GM12878 (cell line): ENCODE measurements around the gene RERE. TPM values are rescaled to one million over a fixed set of nuclear protein-coding genes. Genes with fewer than 3 reads are reported as not detected.

ENCODE experiments used
- ATAC-seq: fragments of 200-7000 bp; cut with Tn5 transposase; 3 replicates; pipeline ENCODE4 v1.9.1; 2020; ENCODE audit warnings: mild to moderate bottlenecking, moderate library complexity
- BruUV-seq: library from RNA; stranded (reverse); fragments of 400-500 nt; replicated peaks from 2 replicates; lab custom pipeline; 2021; lab: Mats Ljungman, UMichigan
- CTCF ChIA-PET: fragments of 300-600 bp; sonication (Branson Sonifier 250); formaldehyde crosslinking; extraction: SDS; loops from one replicate; lab custom pipeline; 2021; ENCODE audit warnings: inconsistent platforms; lab: Yijun Ruan, JAX
- POLR2A ChIA-PET: fragments of 350-600 bp; formaldehyde crosslinking; extraction: SDS; loops from one replicate; lab custom pipeline; 2021; ENCODE audit warnings: inconsistent platforms; lab: Charles Lee
- RAD21 ChIA-PET: fragments of 300-600 bp; sonication (Branson Sonifier 250); formaldehyde crosslinking; loops from one replicate; lab custom pipeline; 2023; ENCODE audit warnings: antibody characterized with exemption; ENCODE audit not compliant: unreplicated experiment; lab: Charles Lee
- SMC1A ChIA-PET: fragments of 300-600 bp; sonication (Branson Sonifier 250); formaldehyde crosslinking; loops from one replicate; lab custom pipeline; 2023; ENCODE audit not compliant: unreplicated experiment, uncharacterized antibody; lab: Charles Lee
- DNase-seq: peaks from one replicate; pipeline ENCODE4 v3.0.0-alpha.2; 2011; ENCODE audit warnings: low read depth, low spot score
- FAIRE-seq: peaks from 3 replicates; lab custom pipeline; 2011; peaks lifted over from hg19 to GRCh38; lab: Jason Lieb, UNC
- H2AFZ ChIP-seq: 2 replicates; pipeline ENCODE4 v1.6.0; 2011; ENCODE audit warnings: low read depth, low read length, control low read depth; ENCODE audit not compliant: control insufficient read depth
- H3K27ac ChIP-seq: 2 replicates; pipeline ENCODE4 v1.5.1; 2011; ENCODE audit warnings: control low read depth; ENCODE audit not compliant: control insufficient read depth, insufficient read depth
- H3K27me3 ChIP-seq, 2 experiments: replicated peaks in 1 of 2; 2 replicates each; pipeline versions ENCODE4 v1.6.0 to v1.6.1; 2011; ENCODE audit warnings: low read length in 1 of 2; ENCODE audit not compliant: control insufficient read depth in 2 of 2, insufficient read depth in 2 of 2
- H3K36me3 ChIP-seq, 2 experiments: 2 replicates each; pipeline ENCODE4 v1.5.1; 2011; ENCODE audit warnings: low read length in 1 of 2; ENCODE audit not compliant: control insufficient read depth in 2 of 2, insufficient read depth in 2 of 2
- H3K4me1 ChIP-seq: 2 replicates; pipeline ENCODE4 v1.6.1; 2011; ENCODE audit warnings: mild to moderate bottlenecking, low read length, moderate library complexity, mixed read lengths; ENCODE audit not compliant: control insufficient read depth, insufficient read depth
- H3K4me2 ChIP-seq: 2 replicates; pipeline ENCODE4 v1.6.0; 2011; ENCODE audit warnings: control low read depth; ENCODE audit not compliant: control insufficient read depth, insufficient read depth
- H3K4me3 ChIP-seq: fragments of 200-600 bp; sonication (generic); 2 replicates; pipeline ENCODE4 v1.5.1; 2016
- H3K79me2 ChIP-seq: 2 replicates; pipeline ENCODE4 v1.6.0; 2011; ENCODE audit warnings: low read length; ENCODE audit not compliant: control insufficient read depth, insufficient read depth
- H3K9ac ChIP-seq: 2 replicates; pipeline ENCODE4 v1.8.0; 2011; ENCODE audit warnings: low read length, control low read depth, mixed read lengths; ENCODE audit not compliant: control insufficient read depth, insufficient read depth
- H3K9me3 ChIP-seq: replicated peaks from 3 replicates; pipeline ENCODE4 v1.5.1; 2011; ENCODE audit warnings: mild to moderate bottlenecking, low read length; ENCODE audit not compliant: control insufficient read depth, insufficient read depth
- H4K20me1 ChIP-seq: 2 replicates; pipeline ENCODE4 v1.6.0; 2011; ENCODE audit not compliant: control insufficient read depth, insufficient read depth
- ASH2L ChIP-seq: fragments of 300-600, 200-600 bp; sonication (generic); IDR thresholded peaks from 2 replicates; pipeline ENCODE4 v1.6.1; 2017; ENCODE audit warnings: low read depth, mild to moderate bottlenecking, borderline replicate concordance
- ETV6 ChIP-seq, 2 experiments: fragments of 450-650 bp in 1 of 2; IDR thresholded peaks in 1 of 2; conservative IDR thresholded peaks in 1 of 2; 2 replicates each; pipeline ENCODE4 v1.6.1; 2014; ENCODE audit warnings: antibody characterized with exemption in 1 of 2, borderline replicate concordance in 1 of 2, low read depth in 1 of 2, mild to moderate bottlenecking in 1 of 2, moderate library complexity in 1 of 2
- FOXM1 ChIP-seq: IDR thresholded peaks from 2 replicates; pipeline ENCODE4 v1.6.1; 2012; ENCODE audit warnings: low read depth, mild to moderate bottlenecking, inconsistent platforms, low read length, moderate library complexity
- JUNB ChIP-seq: IDR thresholded peaks from 2 replicates; pipeline ENCODE4 v1.6.1; 2016; ENCODE audit warnings: antibody characterized with exemption, mild to moderate bottlenecking
- KAT2A ChIP-seq: conservative IDR thresholded peaks from 2 replicates; pipeline ENCODE4 v1.6.1; 2011; ENCODE audit warnings: low read depth, low read length; ENCODE audit not compliant: control insufficient read depth
- KLF5 ChIP-seq: fragments of 450-650 bp; IDR thresholded peaks from 2 replicates; pipeline ENCODE4 v1.6.1; 2014; ENCODE audit warnings: mild to moderate bottlenecking; ENCODE audit not compliant: partially characterized antibody
- NFIC ChIP-seq: IDR thresholded peaks from 2 replicates; pipeline ENCODE4 v1.6.1; 2012; ENCODE audit warnings: low read depth, mild to moderate bottlenecking, inconsistent platforms, low read length, moderate library complexity
- NRF1 ChIP-seq: conservative IDR thresholded peaks from 2 replicates; pipeline ENCODE4 v1.6.1; 2011; ENCODE audit warnings: mild to moderate bottlenecking, low read depth, low read length, improper control_type of control experiment
- RUNX3 ChIP-seq: IDR thresholded peaks from 2 replicates; pipeline ENCODE4 v1.6.1; 2012; ENCODE audit warnings: low read length, inconsistent platforms
- TCF7 ChIP-seq: IDR thresholded peaks from 2 replicates; pipeline ENCODE4 v1.6.1; 2014; ENCODE audit warnings: antibody characterized with exemption, borderline replicate concordance
- ZBTB40 ChIP-seq: fragments of 450-650 bp; IDR thresholded peaks from 2 replicates; pipeline ENCODE4 v1.6.1; 2016; ENCODE audit warnings: mild to moderate bottlenecking, moderate library complexity, borderline replicate concordance
- in situ Hi-C: fragments of 300-500 bp; cut with MboI; formaldehyde crosslinking; loops from 9 replicates; pipeline ENCODE4 v1.14.3; 2018; ENCODE audit warnings: mixed read lengths
- intact Hi-C: fragments of 100-400 bp; cut with micrococcal nuclease; formaldehyde crosslinking; loops from one replicate; pipeline ENCODE4 v1.14.2; 2022; ENCODE audit not compliant: unreplicated experiment
- polyA plus RNA-seq, 11 experiments: library from polyadenylated mRNA; depleted of rRNA in 4 of 11; unstranded in 6 of 11; stranded (reverse) in 5 of 11; fragments of >200 nt; fragmentation: Nextera tagmentation in 4 of 11; fragmentation: Illumina TruSeq in 1 of 11; extraction: Ambion mirVana in 4 of 11; extraction: Trizol in 1 of 11; gene quantifications; 1 replicate in 1 of 11; 2 replicates in 10 of 11; pipeline versions ENCODE4 v1.2.1 to v1.2.3, GENCODE V29; 2011 to 2016; ENCODE audit warnings: inconsistent platforms in 2 of 11, missing spikeins in 2 of 11, low read depth in 1 of 11
- total RNA-seq, 4 experiments: library from RNA; depleted of rRNA in 3 of 4; stranded (reverse); fragments of >200 nt in 3 of 4; fragmentation: Illumina TruSeq in 1 of 4; extraction: Trizol in 1 of 4; gene quantifications; 2 replicates each; pipeline versions ENCODE4 v1.2.1 to v1.2.3, GENCODE V29; 2013 to 2021
- TF ChIP-seq, protein P1 (sequence below): fragments of 450-650 bp; IDR thresholded peaks from 2 replicates; pipeline ENCODE4 v1.6.1; 2016; ENCODE audit warnings: mild to moderate bottlenecking
- TF ChIP-seq, protein P2 (sequence below): fragments of 450-650 bp; IDR thresholded peaks from 2 replicates; pipeline ENCODE4 v1.6.1; 2017; ENCODE audit warnings: mild to moderate bottlenecking, low read depth, inconsistent platforms; ENCODE audit not compliant: poor library complexity, severe bottlenecking

The RERE gene
- total and polyA plus RNA-seq, 10 of the 15 experiments (the other 5 are each of a cell fraction or from before 2014, with no cell fraction given): 5.2 to 60.5 (median 20.2) TPM

- Histone ChIP-seq H3K4me2 (no peak overlapping the region), H4K20me1 (no peaks in the 10 kb centered on the region), H3K36me3 (peaks cover 5 to 12% of the 10 kb centered on the region in 2 experiments; a peak in 3 of 4 replicates), H3K9ac (no peak overlapping the region), H3K27ac (no peak overlapping the region; the same call in 1 of the 2 replicates), H3K9me3 (no peaks in the 10 kb centered on the region), H3K27me3 (no peaks in the 10 kb centered on the region), H3K4me3 (no peak overlapping the region), H3K4me1 (peaks cover 13% of the 10 kb centered on the region), H2AFZ (no peak overlapping the region), H3K79me2 (peaks cover 5% of the 10 kb centered on the region)
- in situ Hi-C loops (no loop called here), intact Hi-C loops (no loop called here)
- ATAC-seq (peak; percentile 81), DNase-seq (no peak), FAIRE-seq (no peak)
- SMC1A ChIA-PET: interaction anchor here (0.8 to 2.4 kb wide), 14 partner anchors 9 to 293 kb away, joined by 3 to 15 read pairs (median 4); no protein-coding TSS in a partner anchor
- TF ChIP-seq FOXM1: peak; percentile 45; the same call in 1 of the 2 replicates
- no peak for TF ChIP-seq NRF1
- TF ChIP-seq, protein P1, sequence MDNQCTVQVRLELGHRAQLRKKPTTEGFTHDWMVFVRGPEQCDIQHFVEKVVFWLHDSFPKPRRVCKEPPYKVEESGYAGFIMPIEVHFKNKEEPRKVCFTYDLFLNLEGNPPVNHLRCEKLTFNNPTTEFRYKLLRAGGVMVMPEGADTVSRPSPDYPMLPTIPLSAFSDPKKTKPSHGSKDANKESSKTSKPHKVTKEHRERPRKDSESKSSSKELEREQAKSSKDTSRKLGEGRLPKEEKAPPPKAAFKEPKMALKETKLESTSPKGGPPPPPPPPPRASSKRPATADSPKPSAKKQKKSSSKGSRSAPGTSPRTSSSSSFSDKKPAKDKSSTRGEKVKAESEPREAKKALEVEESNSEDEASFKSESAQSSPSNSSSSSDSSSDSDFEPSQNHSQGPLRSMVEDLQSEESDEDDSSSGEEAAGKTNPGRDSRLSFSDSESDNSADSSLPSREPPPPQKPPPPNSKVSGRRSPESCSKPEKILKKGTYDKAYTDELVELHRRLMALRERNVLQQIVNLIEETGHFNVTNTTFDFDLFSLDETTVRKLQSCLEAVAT: no peak
- TF ChIP-seq KLF5: no peak
- peak; percentile 60 for TF ChIP-seq JUNB
- TF ChIP-seq, protein P2, sequence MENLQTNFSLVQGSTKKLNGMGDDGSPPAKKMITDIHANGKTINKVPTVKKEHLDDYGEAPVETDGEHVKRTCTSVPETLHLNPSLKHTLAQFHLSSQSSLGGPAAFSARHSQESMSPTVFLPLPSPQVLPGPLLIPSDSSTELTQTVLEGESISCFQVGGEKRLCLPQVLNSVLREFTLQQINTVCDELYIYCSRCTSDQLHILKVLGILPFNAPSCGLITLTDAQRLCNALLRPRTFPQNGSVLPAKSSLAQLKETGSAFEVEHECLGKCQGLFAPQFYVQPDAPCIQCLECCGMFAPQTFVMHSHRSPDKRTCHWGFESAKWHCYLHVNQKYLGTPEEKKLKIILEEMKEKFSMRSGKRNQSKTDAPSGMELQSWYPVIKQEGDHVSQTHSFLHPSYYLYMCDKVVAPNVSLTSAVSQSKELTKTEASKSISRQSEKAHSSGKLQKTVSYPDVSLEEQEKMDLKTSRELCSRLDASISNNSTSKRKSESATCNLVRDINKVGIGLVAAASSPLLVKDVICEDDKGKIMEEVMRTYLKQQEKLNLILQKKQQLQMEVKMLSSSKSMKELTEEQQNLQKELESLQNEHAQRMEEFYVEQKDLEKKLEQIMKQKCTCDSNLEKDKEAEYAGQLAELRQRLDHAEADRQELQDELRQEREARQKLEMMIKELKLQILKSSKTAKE: peak; percentile 45
- TF ChIP-seq RUNX3: peak; percentile 72
- peak in 1 of 2 experiments; percentile 50; a peak in 1 of 4 replicates for TF ChIP-seq ETV6 (conservative IDR thresholded peaks at IDR 0.05 in 1 of 2, IDR thresholded peaks at IDR 0.05 in 1 of 2; ENCODE audit: borderline replicate concordance in 1 of 2, low read depth in 1 of 2)
- peak; percentile 78 for TF ChIP-seq TCF7
- TF ChIP-seq NFIC: peak; percentile 42; the same call in 1 of the 2 replicates
- no peak for TF ChIP-seq KAT2A
- TF ChIP-seq ASH2L: no peak
- TF ChIP-seq ZBTB40: no peak
- TSS peak; percentile 30 for BruUV-seq
- RAD21 ChIA-PET: interaction anchor here (1.0 to 3.3 kb wide), 8 partner anchors 22 to 293 kb away, joined by 3 to 13 read pairs (median 4); no protein-coding TSS in a partner anchor
- CTCF ChIA-PET: interaction anchor here (0.8 to 13.0 kb wide), 13 partner anchors 9 to 293 kb away, joined by 3 to 211 read pairs (median 5); no protein-coding TSS in a partner anchor
- POLR2A ChIA-PET: interaction anchor here (0.5 to 1.4 kb wide), 2 partner anchors 22 to 525 kb away, joined by 3 read pairs; no protein-coding TSS in a partner anchor
Measured at GRCh38 chr1:8555582-8555981, 261.9 kb downstream of the RERE start.
